KMS-11 (cell line): ENCODE results near the gene NRF1.

ENCODE experiments used
- H2AFZ ChIP-seq: fragments of 200-600 bp; sonication (generic); 2 replicates; pipeline ENCODE4 v1.6.1; 2016; ENCODE audit warnings: antibody characterized with exemption, mixed run types, low read depth
- H3K27ac ChIP-seq: fragments of 200-600 bp; sonication (generic); 2 replicates; pipeline ENCODE4 v1.6.1; 2016; ENCODE audit warnings: mild to moderate bottlenecking, mixed run types
- H3K27me3 ChIP-seq: fragments of 200-600 bp; sonication (generic); 2 replicates; pipeline ENCODE4 v1.6.1; 2017; ENCODE audit warnings: mild to moderate bottlenecking, low read depth, mixed run types, moderate library complexity; ENCODE audit not compliant: insufficient read depth
- H3K36me3 ChIP-seq: fragments of 200-600 bp; sonication (generic); 2 replicates; pipeline ENCODE4 v1.6.1; 2017; ENCODE audit warnings: mild to moderate bottlenecking, mixed run types; ENCODE audit not compliant: insufficient read depth
- H3K4me1 ChIP-seq: fragments of 200-600 bp; sonication (generic); 2 replicates; pipeline ENCODE4 v1.6.1; 2016; ENCODE audit warnings: mild to moderate bottlenecking, low read depth, mixed run types; ENCODE audit not compliant: poor library complexity, severe bottlenecking
- H3K4me2 ChIP-seq: fragments of 200-600 bp; sonication (generic); 2 replicates; pipeline ENCODE4 v1.7.0; 2016; ENCODE audit warnings: mild to moderate bottlenecking, mixed run types
- H3K4me3 ChIP-seq: fragments of 200-600 bp; sonication (generic); IDR thresholded peaks from 2 replicates; pipeline ENCODE4 v1.6.1; 2017; ENCODE audit warnings: low read depth, low read length, mixed read lengths; ENCODE audit not compliant: insufficient read depth
- H3K79me2 ChIP-seq: fragments of 200-600 bp; sonication (generic); 2 replicates; pipeline ENCODE4 v1.6.1; 2016; ENCODE audit warnings: low read depth, mixed run types; ENCODE audit not compliant: insufficient read depth
- H3K9ac ChIP-seq: fragments of 200-600 bp; sonication (generic); 2 replicates; pipeline ENCODE4 v1.6.1; 2016; ENCODE audit warnings: mild to moderate bottlenecking, mixed run types
- H4K20me1 ChIP-seq: fragments of 200-600 bp; sonication (generic); 2 replicates; pipeline ENCODE4 v1.6.1; 2016; ENCODE audit warnings: mild to moderate bottlenecking, mixed run types; ENCODE audit not compliant: insufficient read depth
- CTCF ChIP-seq: fragments of 200-600 bp; sonication (generic); conservative IDR thresholded peaks from 2 replicates; pipeline ENCODE4 v1.6.1; 2017; ENCODE audit warnings: low read depth, mild to moderate bottlenecking, antibody characterized with exemption, low read length, moderate library complexity, mixed read lengths

The NRF1 gene

DNA sequence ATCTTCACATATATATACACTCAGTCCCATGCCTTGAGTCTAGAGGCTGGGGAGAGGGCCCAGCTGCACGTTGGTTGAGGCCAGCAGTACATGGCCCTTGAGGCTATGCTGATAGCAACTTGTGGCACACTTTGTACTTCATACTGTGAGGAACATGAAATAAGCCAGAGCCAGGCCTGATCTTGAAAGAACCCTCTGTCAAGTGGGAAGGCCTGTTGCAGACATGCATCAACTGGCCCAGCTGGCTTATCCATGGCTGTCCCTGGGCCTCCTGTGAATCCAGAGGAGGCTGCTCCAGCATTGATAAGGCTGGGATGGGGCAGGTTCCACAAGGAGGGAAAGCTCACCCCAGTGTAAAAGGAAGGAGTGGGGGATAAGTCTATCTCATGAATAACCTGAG is 140.4 kb downstream of the NRF1 start:
- Histone ChIP-seq H3K9ac (no peak overlapping the region), H3K27ac (no peak overlapping the region), H3K4me2 (no peak overlapping the region), H3K4me3 (no peak overlapping the region), H3K4me1 (no peaks in the 10 kb centered on the region), H2AFZ (no peak overlapping the region), H3K27me3 (no peaks in the 10 kb centered on the region), H3K79me2 (no peaks in the 10 kb centered on the region), H3K36me3 (no peaks in the 10 kb centered on the region), H4K20me1 (no peaks in the 10 kb centered on the region)
- TF ChIP-seq CTCF = no peak

DNA sequence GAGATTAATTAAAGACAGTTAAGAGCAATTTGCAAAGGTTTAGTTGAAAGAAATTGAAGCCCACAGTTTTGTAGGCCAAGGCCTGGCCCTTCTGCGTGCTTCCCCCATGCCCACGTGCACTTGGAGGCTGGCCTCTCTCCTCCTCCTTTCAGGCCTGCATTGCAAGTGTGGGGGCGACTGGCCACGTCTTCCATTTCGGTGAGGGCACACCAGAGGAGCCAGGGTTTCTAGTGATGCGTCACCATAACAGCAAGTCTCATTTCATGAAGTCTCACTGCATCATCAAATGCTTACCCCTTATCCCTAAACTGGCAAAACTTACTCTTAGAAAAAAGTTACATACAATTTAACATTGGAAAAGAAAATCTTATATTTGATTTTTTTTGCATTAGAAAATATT is 141.2 kb downstream of the NRF1 start:
- Histone ChIP-seq H3K36me3 (no peaks in the 10 kb centered on the region), H3K4me1 (no peaks in the 10 kb centered on the region), H3K9ac (no peak overlapping the region), H3K27ac (no peak overlapping the region), H3K79me2 (no peaks in the 10 kb centered on the region), H3K4me2 (no peak overlapping the region), H3K4me3 (no peak overlapping the region), H4K20me1 (no peaks in the 10 kb centered on the region), H2AFZ (no peak overlapping the region), H3K27me3 (no peaks in the 10 kb centered on the region)
- no peak for TF ChIP-seq CTCF

DNA sequence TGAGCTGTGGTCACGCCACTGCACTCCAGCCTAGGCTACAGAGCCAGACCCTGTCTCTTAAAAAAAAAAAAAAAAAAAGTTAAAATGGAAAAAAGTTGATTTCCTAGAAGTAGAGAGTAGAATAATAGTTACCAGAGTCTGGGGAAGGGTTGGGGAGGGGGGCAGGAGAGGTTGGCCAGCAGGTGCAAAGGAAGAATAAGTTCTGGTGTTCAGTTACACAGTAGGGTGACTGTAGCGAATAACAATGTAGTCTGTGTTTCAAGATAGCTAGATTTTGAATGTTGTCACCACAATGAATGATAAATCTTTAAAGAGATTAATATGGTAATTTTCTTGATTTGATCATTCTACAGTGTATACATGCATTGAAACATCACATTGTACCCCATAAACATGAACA is 142.9 kb downstream of the NRF1 start:
- no peak overlapping the region for H2AFZ ChIP-seq
- no peaks in the 10 kb centered on the region for H3K27me3 ChIP-seq
- no peaks in the 10 kb centered on the region for H3K36me3 ChIP-seq
- no peaks in the 10 kb centered on the region for H3K79me2 ChIP-seq
- no peak overlapping the region for H3K27ac ChIP-seq
- H3K4me3 ChIP-seq = no peak overlapping the region
- H3K4me1 ChIP-seq = no peaks in the 10 kb centered on the region
- no peak overlapping the region for H3K9ac ChIP-seq
- no peaks in the 10 kb centered on the region for H4K20me1 ChIP-seq
- H3K4me2 ChIP-seq = no peak overlapping the region
- TF ChIP-seq CTCF = no peak

- Histone ChIP-seq H3K9ac (no peak overlapping the region), H3K4me3 (no peak overlapping the region), H3K4me1 (no peaks in the 10 kb centered on the region), H3K79me2 (no peaks in the 10 kb centered on the region), H3K4me2 (no peak overlapping the region), H3K27me3 (no peaks in the 10 kb centered on the region), H3K27ac (no peak overlapping the region), H2AFZ (no peak overlapping the region), H4K20me1 (no peaks in the 10 kb centered on the region), H3K36me3 (no peaks in the 10 kb centered on the region)
- TF ChIP-seq CTCF = no peak
Observed at GRCh38 chr7:129757991-129758390, 146.5 kb downstream of the NRF1 start.
